ENCODE measurements around the gene ZBTB7C. TPM values are rescaled to one million over a fixed set of nuclear protein-coding genes. Genes with fewer than 3 reads are reported as not detected.
A peak's percentile ranks its signal among the peaks of the same experiment; 100 is the strongest.

ZBTB7C gene
- total and polyA plus RNA-seq, 9 of the 15 experiments (the other 6 are each of a cell fraction or from before 2014, with no cell fraction given), result not detected

DNA sequence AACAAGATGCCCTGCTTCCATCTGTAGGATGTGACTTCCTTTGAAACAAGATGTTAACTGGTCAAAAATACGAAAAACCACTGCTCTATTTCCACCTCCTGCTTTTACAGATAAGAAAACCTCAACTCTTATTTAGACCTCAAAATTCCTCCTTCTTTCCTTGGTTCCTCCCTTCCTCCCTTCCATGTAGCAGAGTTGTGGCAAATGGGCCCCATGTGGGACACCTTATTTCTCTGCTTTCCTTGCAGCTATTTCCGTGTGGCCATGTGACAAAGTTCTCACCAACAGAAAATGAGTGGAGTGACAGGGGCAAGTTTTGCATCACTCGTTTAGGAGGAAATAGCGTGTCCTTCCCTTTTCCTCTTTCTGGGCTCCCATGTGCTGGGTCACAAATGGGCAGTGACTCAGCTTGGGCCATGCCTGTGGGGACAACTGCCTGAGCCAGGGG lies 409.4 kb downstream of the ZBTB7C start (continued):
- TF ChIP-seq HNRNPK (IDR thresholded peaks at IDR 0.05; ENCODE audit: low read depth, low read length, poor library complexity, severe bottlenecking) (no peak), MBD2 (IDR thresholded peaks at IDR 0.05; ENCODE audit: borderline replicate concordance, low read depth) (no peak), ZNF41 (CRISPR knock-in tag; conservative IDR thresholded peaks at IDR 0.05) (no peak), PCBP2 (IDR thresholded peaks at IDR 0.05; ENCODE audit: low read depth, low read length, poor library complexity, severe bottlenecking) (no peak), ZNF57 (CRISPR knock-in tag; IDR thresholded peaks at IDR 0.05) (no peak), COPS2 (conservative IDR thresholded peaks at IDR 0.05) (no peak), SMAD2 (IDR thresholded peaks at IDR 0.05; ENCODE audit: low read depth, low read length) (no peak), RNF2 (IDR thresholded peaks at IDR 0.05) (peak; percentile 42; the same call in 1 of the 2 replicates), CTBP1 (IDR thresholded peaks at IDR 0.05; ENCODE audit: borderline replicate concordance) (no peak), PURB (CRISPR knock-in tag; IDR thresholded peaks at IDR 0.05; ENCODE audit: low read depth) (no peak), XRCC4 (IDR thresholded peaks at IDR 0.05; ENCODE audit: extremely low read depth, insufficient read depth, insufficient read length) (no peak), ZFX (CRISPR knock-in tag; IDR thresholded peaks at IDR 0.05) (no peak), THRAP3 (IDR thresholded peaks at IDR 0.05; ENCODE audit: borderline replicate concordance) (no peak)
- TF ChIP-seq, protein P1, sequence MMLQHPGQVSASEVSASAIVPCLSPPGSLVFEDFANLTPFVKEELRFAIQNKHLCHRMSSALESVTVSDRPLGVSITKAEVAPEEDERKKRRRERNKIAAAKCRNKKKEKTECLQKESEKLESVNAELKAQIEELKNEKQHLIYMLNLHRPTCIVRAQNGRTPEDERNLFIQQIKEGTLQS (IDR thresholded peaks at IDR 0.05), result no peak; the same call in 1 of the 2 replicates
- TF ChIP-seq, protein P1 (CRISPR knock-in tag; conservative IDR thresholded peaks at IDR 0.05), result no peak
- TF ChIP-seq, protein P2, sequence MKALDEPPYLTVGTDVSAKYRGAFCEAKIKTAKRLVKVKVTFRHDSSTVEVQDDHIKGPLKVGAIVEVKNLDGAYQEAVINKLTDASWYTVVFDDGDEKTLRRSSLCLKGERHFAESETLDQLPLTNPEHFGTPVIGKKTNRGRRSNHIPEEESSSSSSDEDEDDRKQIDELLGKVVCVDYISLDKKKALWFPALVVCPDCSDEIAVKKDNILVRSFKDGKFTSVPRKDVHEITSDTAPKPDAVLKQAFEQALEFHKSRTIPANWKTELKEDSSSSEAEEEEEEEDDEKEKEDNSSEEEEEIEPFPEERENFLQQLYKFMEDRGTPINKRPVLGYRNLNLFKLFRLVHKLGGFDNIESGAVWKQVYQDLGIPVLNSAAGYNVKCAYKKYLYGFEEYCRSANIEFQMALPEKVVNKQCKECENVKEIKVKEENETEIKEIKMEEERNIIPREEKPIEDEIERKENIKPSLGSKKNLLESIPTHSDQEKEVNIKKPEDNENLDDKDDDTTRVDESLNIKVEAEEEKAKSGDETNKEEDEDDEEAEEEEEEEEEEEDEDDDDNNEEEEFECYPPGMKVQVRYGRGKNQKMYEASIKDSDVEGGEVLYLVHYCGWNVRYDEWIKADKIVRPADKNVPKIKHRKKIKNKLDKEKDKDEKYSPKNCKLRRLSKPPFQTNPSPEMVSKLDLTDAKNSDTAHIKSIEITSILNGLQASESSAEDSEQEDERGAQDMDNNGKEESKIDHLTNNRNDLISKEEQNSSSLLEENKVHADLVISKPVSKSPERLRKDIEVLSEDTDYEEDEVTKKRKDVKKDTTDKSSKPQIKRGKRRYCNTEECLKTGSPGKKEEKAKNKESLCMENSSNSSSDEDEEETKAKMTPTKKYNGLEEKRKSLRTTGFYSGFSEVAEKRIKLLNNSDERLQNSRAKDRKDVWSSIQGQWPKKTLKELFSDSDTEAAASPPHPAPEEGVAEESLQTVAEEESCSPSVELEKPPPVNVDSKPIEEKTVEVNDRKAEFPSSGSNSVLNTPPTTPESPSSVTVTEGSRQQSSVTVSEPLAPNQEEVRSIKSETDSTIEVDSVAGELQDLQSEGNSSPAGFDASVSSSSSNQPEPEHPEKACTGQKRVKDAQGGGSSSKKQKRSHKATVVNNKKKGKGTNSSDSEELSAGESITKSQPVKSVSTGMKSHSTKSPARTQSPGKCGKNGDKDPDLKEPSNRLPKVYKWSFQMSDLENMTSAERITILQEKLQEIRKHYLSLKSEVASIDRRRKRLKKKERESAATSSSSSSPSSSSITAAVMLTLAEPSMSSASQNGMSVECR (CRISPR knock-in tag; IDR thresholded peaks at IDR 0.05), result no peak
- TF ChIP-seq, protein P3, sequence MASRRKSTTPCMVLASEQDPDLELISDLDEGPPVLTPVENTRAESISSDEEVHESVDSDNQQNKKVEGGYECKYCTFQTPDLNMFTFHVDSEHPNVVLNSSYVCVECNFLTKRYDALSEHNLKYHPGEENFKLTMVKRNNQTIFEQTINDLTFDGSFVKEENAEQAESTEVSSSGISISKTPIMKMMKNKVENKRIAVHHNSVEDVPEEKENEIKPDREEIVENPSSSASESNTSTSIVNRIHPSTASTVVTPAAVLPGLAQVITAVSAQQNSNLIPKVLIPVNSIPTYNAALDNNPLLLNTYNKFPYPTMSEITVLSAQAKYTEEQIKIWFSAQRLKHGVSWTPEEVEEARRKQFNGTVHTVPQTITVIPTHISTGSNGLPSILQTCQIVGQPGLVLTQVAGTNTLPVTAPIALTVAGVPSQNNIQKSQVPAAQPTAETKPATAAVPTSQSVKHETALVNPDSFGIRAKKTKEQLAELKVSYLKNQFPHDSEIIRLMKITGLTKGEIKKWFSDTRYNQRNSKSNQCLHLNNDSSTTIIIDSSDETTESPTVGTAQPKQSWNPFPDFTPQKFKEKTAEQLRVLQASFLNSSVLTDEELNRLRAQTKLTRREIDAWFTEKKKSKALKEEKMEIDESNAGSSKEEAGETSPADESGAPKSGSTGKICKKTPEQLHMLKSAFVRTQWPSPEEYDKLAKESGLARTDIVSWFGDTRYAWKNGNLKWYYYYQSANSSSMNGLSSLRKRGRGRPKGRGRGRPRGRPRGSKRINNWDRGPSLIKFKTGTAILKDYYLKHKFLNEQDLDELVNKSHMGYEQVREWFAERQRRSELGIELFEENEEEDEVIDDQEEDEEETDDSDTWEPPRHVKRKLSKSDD (conservative IDR thresholded peaks at IDR 0.05; ENCODE audit: low read length), result no peak
- TF ChIP-seq, protein P4, sequence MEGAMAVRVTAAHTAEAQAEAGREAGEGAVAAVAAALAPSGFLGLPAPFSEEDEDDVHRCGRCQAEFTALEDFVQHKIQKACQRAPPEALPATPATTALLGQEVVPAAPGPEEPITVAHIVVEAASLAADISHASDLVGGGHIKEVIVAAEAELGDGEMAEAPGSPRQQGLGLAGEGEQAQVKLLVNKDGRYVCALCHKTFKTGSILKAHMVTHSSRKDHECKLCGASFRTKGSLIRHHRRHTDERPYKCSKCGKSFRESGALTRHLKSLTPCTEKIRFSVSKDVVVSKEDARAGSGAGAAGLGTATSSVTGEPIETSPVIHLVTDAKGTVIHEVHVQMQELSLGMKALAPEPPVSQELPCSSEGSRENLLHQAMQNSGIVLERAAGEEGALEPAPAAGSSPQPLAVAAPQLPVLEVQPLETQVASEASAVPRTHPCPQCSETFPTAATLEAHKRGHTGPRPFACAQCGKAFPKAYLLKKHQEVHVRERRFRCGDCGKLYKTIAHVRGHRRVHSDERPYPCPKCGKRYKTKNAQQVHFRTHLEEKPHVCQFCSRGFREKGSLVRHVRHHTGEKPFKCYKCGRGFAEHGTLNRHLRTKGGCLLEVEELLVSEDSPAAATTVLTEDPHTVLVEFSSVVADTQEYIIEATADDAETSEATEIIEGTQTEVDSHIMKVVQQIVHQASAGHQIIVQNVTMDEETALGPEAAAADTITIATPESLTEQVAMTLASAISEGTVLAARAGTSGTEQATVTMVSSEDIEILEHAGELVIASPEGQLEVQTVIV (CRISPR knock-in tag; IDR thresholded peaks at IDR 0.05; ENCODE audit: borderline replicate concordance), result no peak

Measured in K562 (cell line).